Ramos (cell line): ENCODE data around the gene SEMA4C.
"Not testable (repeated sequence)": the region's sequence is repeated elsewhere in the genome, so short reads cannot be mapped to it uniquely, and the experiment has no call there.

Source experiments
- in situ Hi-C: fragments of 300-500 bp; cut with MboI; formaldehyde crosslinking; loops from one replicate; pipeline ENCODE4 v1.14.3; 2022; ENCODE audit warnings: low sequenced_read_pairs; ENCODE audit not compliant: unreplicated experiment

SEMA4C gene

GRCh38 chr2:96868555-96869280 lies 1.2 kb downstream of the SEMA4C start:
- in situ Hi-C loops: no loop called here

- in situ Hi-C loops: no loop called here
These were observed 1.9 kb downstream of the SEMA4C start for GRCh38 chr2:96867756-96868554.

GRCh38 chr2:96866986-96867755 lies 2.7 kb downstream of the SEMA4C start:
- in situ Hi-C loops: no loop called here

- in situ Hi-C loops: no loop called here
These were observed 3.3 kb downstream of the SEMA4C start for GRCh38 chr2:96866586-96866985.

- in situ Hi-C loops: no loop called here
These were observed 3.7 kb downstream of the SEMA4C start for GRCh38 chr2:96866149-96866548.

- in situ Hi-C loops: no loop called here
These were observed 4.2 kb downstream of the SEMA4C start for GRCh38 chr2:96865654-96866053.

- in situ Hi-C loops: no loop called here
These were observed 5.4 kb downstream of the SEMA4C start for GRCh38 chr2:96864343-96865091.

GRCh38 chr2:96863575-96864342 lies 6.1 kb downstream of the SEMA4C start:
- in situ Hi-C loops: no loop called here

- in situ Hi-C loops: not testable (repeated sequence)
These were observed 6.8 kb downstream of the SEMA4C start for GRCh38 chr2:96863056-96863455.

- in situ Hi-C loops: no loop called here
These were observed 8.8 kb downstream of the SEMA4C start for GRCh38 chr2:96861074-96861473.

- in situ Hi-C loops: no loop called here
These were observed 9.5 kb downstream of the SEMA4C start for GRCh38 chr2:96860065-96861029.

- in situ Hi-C loops: loop anchor here (5.0 kb wide), 1 partner anchor 88 kb away; no protein-coding TSS in a partner anchor
These were observed 10.2 kb downstream of the SEMA4C start for GRCh38 chr2:96859681-96860064.

- in situ Hi-C loops: loop anchor here (5.0 kb wide), 1 partner anchor 88 kb away; no protein-coding TSS in a partner anchor
These were observed 10.7 kb downstream of the SEMA4C start for GRCh38 chr2:96859099-96859649.

- in situ Hi-C loops: loop anchor here (5.0 kb wide), 1 partner anchor 89 kb away; no protein-coding TSS in a partner anchor
These were observed 12.1 kb downstream of the SEMA4C start, which contains the start of gene ANKRD39 for GRCh38 chr2:96857667-96858372. ANKRD39 (minus strand) TSS chr2:96858016; CDS start chr2:96857987, 29 bp downstream.

- in situ Hi-C loops: loop anchor here (5.0 kb wide), 1 partner anchor 90 kb away; no protein-coding TSS in a partner anchor
These were observed 12.9 kb downstream of the SEMA4C start for GRCh38 chr2:96856776-96857666.

- in situ Hi-C loops: no loop called here
These were observed 16.6 kb downstream of the SEMA4C start for GRCh38 chr2:96853321-96853720.
